Measurements from ENCODE around the gene CIP2A.

The CIP2A gene

GRCh38 chr3:108608750-108609149 is 19.5 kb upstream of the CIP2A start:
- ChIA-PET CTCF (no interaction called here), POLR2A (no interaction called here)
- H3K4me3 ChIP-seq (ENCODE audit: low read depth, low read length) = no peak overlapping the region
- no peak for TF ChIP-seq CTCF (IDR thresholded peaks at IDR 0.05; ENCODE audit: insufficient read depth, low read length, missing control alignments)
- no peak for DNase-seq (ENCODE audit: low read depth, low spot score)

GRCh38 chr3:108605491-108605890 is 16.3 kb upstream of the CIP2A start:
- ChIA-PET CTCF (no interaction called here), POLR2A (no interaction called here)
- DNase-seq (ENCODE audit: low read depth, low spot score) = no peak
- TF ChIP-seq CTCF (IDR thresholded peaks at IDR 0.05; ENCODE audit: insufficient read depth, low read length, missing control alignments) = no peak
- no peak overlapping the region for H3K4me3 ChIP-seq (ENCODE audit: low read depth, low read length)

- TF ChIP-seq CTCF (IDR thresholded peaks at IDR 0.05; ENCODE audit: insufficient read depth, low read length, missing control alignments) = no peak
- DNase-seq (ENCODE audit: low read depth, low spot score) = no peak
- ChIA-PET POLR2A (no interaction called here), CTCF (no interaction called here)
- no peak overlapping the region for H3K4me3 ChIP-seq (ENCODE audit: low read depth, low read length)
Measured at GRCh38 chr3:108605028-108605427, 15.8 kb upstream of the CIP2A start.

- ChIA-PET CTCF (interaction anchor here (0.8 to 1.7 kb wide), 2 partner anchors 13 to 126 kb away, joined by 3 to 4 read pairs; no protein-coding TSS in a partner anchor), POLR2A (no interaction called here)
- H3K4me3 ChIP-seq (ENCODE audit: low read depth, low read length) = no peak overlapping the region
- DNase-seq (ENCODE audit: low read depth, low spot score) = no peak
- no peak for TF ChIP-seq CTCF (IDR thresholded peaks at IDR 0.05; ENCODE audit: insufficient read depth, low read length, missing control alignments)
Measured at GRCh38 chr3:108603691-108604090, 14.5 kb upstream of the CIP2A start.

- ChIA-PET POLR2A (no interaction called here), CTCF (interaction anchor here (0.8 to 1.7 kb wide), 2 partner anchors 12 to 125 kb away, joined by 3 to 4 read pairs; no protein-coding TSS in a partner anchor)
- TF ChIP-seq CTCF (IDR thresholded peaks at IDR 0.05; ENCODE audit: insufficient read depth, low read length, missing control alignments) = no peak
- no peak overlapping the region for H3K4me3 ChIP-seq (ENCODE audit: low read depth, low read length)
- DNase-seq (ENCODE audit: low read depth, low spot score) = no peak
Measured at GRCh38 chr3:108602935-108603294, 13.7 kb upstream of the CIP2A start.

- ChIA-PET POLR2A (no interaction called here), CTCF (interaction anchor here (1.7 kb wide), 1 partner anchor 124 kb away, joined by 4 read pairs; no protein-coding TSS in a partner anchor)
- H3K4me3 ChIP-seq (ENCODE audit: low read depth, low read length) = no peak overlapping the region
- no peak for TF ChIP-seq CTCF (IDR thresholded peaks at IDR 0.05; ENCODE audit: insufficient read depth, low read length, missing control alignments)
- DNase-seq (ENCODE audit: low read depth, low spot score) = no peak
Measured at GRCh38 chr3:108602249-108602934, 13.2 kb upstream of the CIP2A start.
